Skin of body (tissue), 2 donors: ENCODE data around the gene PRPSAP1. TPM values are rescaled to one million over a fixed set of nuclear protein-coding genes. Genes with fewer than 3 reads are reported as not detected.
"Not testable (repeated sequence)": the region's sequence is repeated elsewhere in the genome, so short reads cannot be mapped to it uniquely, and the experiment has no call there.

Experiments used
- DNase-seq: peaks from one replicate; lab custom pipeline; 2025; lab: John Stamatoyannopoulos, UW
- total RNA-seq: library from RNA; depleted of rRNA; stranded (reverse); fragments of >200 nt; gene quantifications from one replicate; pipeline ENCODE4 v1.2.3, GENCODE V29; 2014

The PRPSAP1 gene
- total RNA-seq, 1 donor from 2014 or later = 53.7 TPM

- DNase-seq = no peak
Observed at GRCh38 chr17:76278268-76278908, 75.3 kb downstream of the PRPSAP1 start.

- no peak for DNase-seq
Observed at GRCh38 chr17:76277300-76278267, 76.1 kb downstream of the PRPSAP1 start.

GRCh38 chr17:76276461-76277299 lies 77.0 kb downstream of the PRPSAP1 start:
- DNase-seq = no peak

GRCh38 chr17:76276069-76276431 lies 77.7 kb downstream of the PRPSAP1 start:
- DNase-seq = no peak

- no peak for DNase-seq
Observed at GRCh38 chr17:76275382-76276068, 78.2 kb downstream of the PRPSAP1 start.

GRCh38 chr17:76274112-76274956 lies 79.4 kb downstream of the PRPSAP1 start:
- no peak for DNase-seq

- no peak for DNase-seq
Observed at GRCh38 chr17:76273445-76274111, 80.1 kb downstream of the PRPSAP1 start.

GRCh38 chr17:76272541-76273444 lies 80.9 kb downstream of the PRPSAP1 start:
- DNase-seq = no peak

GRCh38 chr17:76271669-76272540 lies 81.8 kb downstream of the PRPSAP1 start:
- DNase-seq = no peak

GRCh38 chr17:76270770-76271668 lies 82.7 kb downstream of the PRPSAP1 start:
- DNase-seq = no peak

GRCh38 chr17:76270127-76270592 lies 83.6 kb downstream of the PRPSAP1 start:
- DNase-seq = no peak

- DNase-seq = no peak
Observed at GRCh38 chr17:76268991-76269981, 84.4 kb downstream of the PRPSAP1 start.

- DNase-seq = peak; percentile 45
Observed at GRCh38 chr17:76268015-76268749, 85.5 kb downstream of the PRPSAP1 start.

- DNase-seq = not testable (repeated sequence)
Observed at GRCh38 chr17:76267581-76268001, 86.1 kb downstream of the PRPSAP1 start.
